HG03159 (cell line): ENCODE results near the gene THEM5.
"Not testable (repeated sequence)": the region's sequence is repeated elsewhere in the genome, so short reads cannot be mapped to it uniquely, and the experiment has no call there.

Experiments used
- ATAC-seq: cut with Tn5 transposase; IDR thresholded peaks from one replicate; pipeline ENCODE4 v1.9.1; 2021; ENCODE audit warnings: mild to moderate bottlenecking, moderate library complexity; ENCODE audit not compliant: unreplicated experiment

THEM5 gene

GRCh38 chr1:151853411-151853943 lies at the start of gene THEM5:
Gene THEM5, minus strand, starts transcription at chr1:151853712. Its CDS starts 147 bp downstream, at chr1:151853565.
- ATAC-seq, result no peak

GRCh38 chr1:151902858-151903257 lies 49.3 kb upstream of the THEM5 start:
- no peak for ATAC-seq

- ATAC-seq, result not testable (repeated sequence)
Measured at GRCh38 chr1:151900804-151901203, 47.3 kb upstream of the THEM5 start.

- ATAC-seq, result no peak
Measured at GRCh38 chr1:151898519-151898991, 45.0 kb upstream of the THEM5 start.

- ATAC-seq, result no peak
Measured at GRCh38 chr1:151897991-151898431, 44.5 kb upstream of the THEM5 start.

GRCh38 chr1:151893176-151893924 lies 39.8 kb upstream of the THEM5 start:
- ATAC-seq, result no peak

GRCh38 chr1:151892190-151892589 lies 38.7 kb upstream of the THEM5 start:
- ATAC-seq, result no peak

GRCh38 chr1:151891512-151891911 lies 38.0 kb upstream of the THEM5 start:
- ATAC-seq, result no peak

- ATAC-seq, result no peak
Measured at GRCh38 chr1:151888972-151889570, 35.6 kb upstream of the THEM5 start.

GRCh38 chr1:151887028-151887427 lies 33.5 kb upstream of the THEM5 start:
- ATAC-seq, result no peak

- no peak for ATAC-seq
Measured at GRCh38 chr1:151885479-151885878, 32.0 kb upstream of the THEM5 start.

GRCh38 chr1:151884879-151885278 lies 31.4 kb upstream of the THEM5 start:
- ATAC-seq, result not testable (repeated sequence)

GRCh38 chr1:151884445-151884844 lies 30.9 kb upstream of the THEM5 start:
- ATAC-seq, result not testable (repeated sequence)

GRCh38 chr1:151883898-151884297 lies 30.4 kb upstream of the THEM5 start:
- ATAC-seq, result not testable (repeated sequence)

GRCh38 chr1:151882918-151883317 lies 29.4 kb upstream of the THEM5 start:
- ATAC-seq, result not testable (repeated sequence)

GRCh38 chr1:151882466-151882865 lies 29.0 kb upstream of the THEM5 start:
- ATAC-seq, result no peak

- ATAC-seq, result no peak
Measured at GRCh38 chr1:151881479-151881878, 28.0 kb upstream of the THEM5 start.

- ATAC-seq, result no peak
Measured at GRCh38 chr1:151875419-151876097, 22.0 kb upstream of the THEM5 start.

- not testable (repeated sequence) for ATAC-seq
Measured at GRCh38 chr1:151872776-151873175, 19.3 kb upstream of the THEM5 start.

GRCh38 chr1:151871284-151872030 lies 17.9 kb upstream of the THEM5 start:
- ATAC-seq, result no peak

GRCh38 chr1:151868486-151868885 lies 15.0 kb upstream of the THEM5 start:
- no peak for ATAC-seq
